KMS-11 (cell line): Measurements from ENCODE around the gene STRBP.

Experiments
- H2AFZ ChIP-seq: fragments of 200-600 bp; sonication (generic); 2 replicates; pipeline ENCODE4 v1.6.1; 2016; ENCODE audit warnings: antibody characterized with exemption, mixed run types, low read depth
- H3K27ac ChIP-seq: fragments of 200-600 bp; sonication (generic); 2 replicates; pipeline ENCODE4 v1.6.1; 2016; ENCODE audit warnings: mild to moderate bottlenecking, mixed run types
- H3K27me3 ChIP-seq: fragments of 200-600 bp; sonication (generic); 2 replicates; pipeline ENCODE4 v1.6.1; 2017; ENCODE audit warnings: mild to moderate bottlenecking, low read depth, mixed run types, moderate library complexity; ENCODE audit not compliant: insufficient read depth
- H3K36me3 ChIP-seq: fragments of 200-600 bp; sonication (generic); 2 replicates; pipeline ENCODE4 v1.6.1; 2017; ENCODE audit warnings: mild to moderate bottlenecking, mixed run types; ENCODE audit not compliant: insufficient read depth
- H3K4me1 ChIP-seq: fragments of 200-600 bp; sonication (generic); 2 replicates; pipeline ENCODE4 v1.6.1; 2016; ENCODE audit warnings: mild to moderate bottlenecking, low read depth, mixed run types; ENCODE audit not compliant: poor library complexity, severe bottlenecking
- H3K4me2 ChIP-seq: fragments of 200-600 bp; sonication (generic); 2 replicates; pipeline ENCODE4 v1.7.0; 2016; ENCODE audit warnings: mild to moderate bottlenecking, mixed run types
- H3K4me3 ChIP-seq: fragments of 200-600 bp; sonication (generic); IDR thresholded peaks from 2 replicates; pipeline ENCODE4 v1.6.1; 2017; ENCODE audit warnings: low read depth, low read length, mixed read lengths; ENCODE audit not compliant: insufficient read depth
- H3K79me2 ChIP-seq: fragments of 200-600 bp; sonication (generic); 2 replicates; pipeline ENCODE4 v1.6.1; 2016; ENCODE audit warnings: low read depth, mixed run types; ENCODE audit not compliant: insufficient read depth
- H3K9ac ChIP-seq: fragments of 200-600 bp; sonication (generic); 2 replicates; pipeline ENCODE4 v1.6.1; 2016; ENCODE audit warnings: mild to moderate bottlenecking, mixed run types
- H4K20me1 ChIP-seq: fragments of 200-600 bp; sonication (generic); 2 replicates; pipeline ENCODE4 v1.6.1; 2016; ENCODE audit warnings: mild to moderate bottlenecking, mixed run types; ENCODE audit not compliant: insufficient read depth
- CTCF ChIP-seq: fragments of 200-600 bp; sonication (generic); conservative IDR thresholded peaks from 2 replicates; pipeline ENCODE4 v1.6.1; 2017; ENCODE audit warnings: low read depth, mild to moderate bottlenecking, antibody characterized with exemption, low read length, moderate library complexity, mixed read lengths

STRBP gene

GRCh38 chr9:123231421-123231820 lies 37.0 kb downstream of the STRBP start:
- Histone ChIP-seq H4K20me1 (no peaks in the 10 kb centered on the region), H3K27me3 (no peaks in the 10 kb centered on the region), H3K36me3 (no peaks in the 10 kb centered on the region), H2AFZ (no peak overlapping the region), H3K4me1 (peaks cover 28% of the 10 kb centered on the region), H3K27ac (no peak overlapping the region), H3K79me2 (no peaks in the 10 kb centered on the region), H3K9ac (no peak overlapping the region), H3K4me2 (no peak overlapping the region), H3K4me3 (no peak overlapping the region)
- no peak for TF ChIP-seq CTCF

GRCh38 chr9:123228967-123229366 lies 39.4 kb downstream of the STRBP start:
- Histone ChIP-seq H3K4me2 (no peak overlapping the region), H2AFZ (no peak overlapping the region), H3K4me3 (no peak overlapping the region), H4K20me1 (no peaks in the 10 kb centered on the region), H3K27me3 (no peaks in the 10 kb centered on the region), H3K27ac (no peak overlapping the region), H3K36me3 (no peaks in the 10 kb centered on the region), H3K4me1 (peaks cover 27% of the 10 kb centered on the region), H3K9ac (no peak overlapping the region), H3K79me2 (no peaks in the 10 kb centered on the region)
- TF ChIP-seq CTCF = no peak

GRCh38 chr9:123225995-123226394 lies 42.4 kb downstream of the STRBP start:
- Histone ChIP-seq H3K9ac (no peak overlapping the region), H3K27ac (peak overlapping the region; percentile 41; the same call in 1 of the 2 replicates), H3K4me1 (peaks cover 35% of the 10 kb centered on the region), H3K27me3 (no peaks in the 10 kb centered on the region), H2AFZ (no peak overlapping the region), H3K36me3 (no peaks in the 10 kb centered on the region), H3K79me2 (no peaks in the 10 kb centered on the region), H3K4me3 (no peak overlapping the region), H3K4me2 (peak overlapping the region; percentile 43), H4K20me1 (no peaks in the 10 kb centered on the region)
- TF ChIP-seq CTCF = peak; percentile 1; the same call in 1 of the 2 replicates

GRCh38 chr9:123225374-123225813 lies 43.0 kb downstream of the STRBP start:
- H3K79me2 ChIP-seq = no peaks in the 10 kb centered on the region
- H2AFZ ChIP-seq = no peak overlapping the region
- H3K9ac ChIP-seq = peak overlapping the region; percentile 15; the same call in 1 of the 2 replicates
- H3K4me2 ChIP-seq = peak overlapping the region; percentile 43
- peak overlapping the region; percentile 41; the same call in 1 of the 2 replicates for H3K27ac ChIP-seq
- peak; percentile 76; the same call in 1 of the 2 replicates for TF ChIP-seq CTCF
- H3K4me3 ChIP-seq = no peak overlapping the region
- no peaks in the 10 kb centered on the region for H3K27me3 ChIP-seq
- no peaks in the 10 kb centered on the region for H4K20me1 ChIP-seq
- H3K36me3 ChIP-seq = no peaks in the 10 kb centered on the region
- peaks cover 35% of the 10 kb centered on the region for H3K4me1 ChIP-seq
